ENCODE results near the gene OSMR.

OSMR gene

DNA sequence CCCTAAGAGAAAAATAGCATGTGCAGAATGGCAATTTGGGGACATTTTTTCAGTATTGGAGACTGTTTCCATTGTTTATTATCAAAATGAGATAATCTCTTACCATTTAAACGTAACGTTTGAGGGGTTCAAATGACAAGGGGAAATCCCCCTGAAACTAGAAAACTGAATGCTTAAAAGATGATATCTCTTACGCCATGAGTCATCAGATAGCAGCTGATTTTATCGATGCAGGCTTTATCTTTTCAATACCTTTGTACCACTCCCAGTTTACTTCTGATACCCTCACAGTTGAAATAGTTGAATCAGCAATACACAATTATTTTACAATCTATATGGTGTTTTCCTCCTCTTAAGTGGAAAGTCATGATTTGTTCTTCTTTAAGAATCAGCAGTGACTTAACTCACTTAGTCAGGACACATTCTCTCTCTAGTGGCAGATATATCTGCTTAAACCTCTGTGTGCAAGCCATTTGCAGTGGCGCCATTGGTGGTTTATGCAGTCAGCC lies 29.2 kb downstream of the OSMR start:
- DNase-seq = no peak

- no peak for DNase-seq
Observed at GRCh38 chr5:38878391-38879077, 32.7 kb downstream of the OSMR start.

DNA sequence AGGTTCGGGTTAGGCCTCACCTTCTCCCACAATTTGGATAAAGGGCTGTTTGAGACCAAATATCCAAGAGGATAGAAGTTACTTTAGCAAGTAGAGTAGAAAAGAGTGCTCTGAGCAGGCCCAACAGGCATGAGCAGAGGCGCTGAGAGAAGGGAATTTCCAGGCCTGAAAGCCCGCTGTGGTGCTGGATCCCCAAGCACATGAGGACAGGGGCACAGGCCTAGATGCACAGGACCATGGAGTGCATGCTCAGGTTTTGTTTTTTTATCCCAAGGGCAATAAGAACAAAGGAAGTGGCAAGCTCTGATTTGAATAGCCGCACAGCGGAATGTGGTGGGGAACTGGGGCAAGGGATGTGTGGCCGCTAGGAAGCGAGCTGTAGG lies 33.3 kb downstream of the OSMR start:
- DNase-seq = no peak

DNA sequence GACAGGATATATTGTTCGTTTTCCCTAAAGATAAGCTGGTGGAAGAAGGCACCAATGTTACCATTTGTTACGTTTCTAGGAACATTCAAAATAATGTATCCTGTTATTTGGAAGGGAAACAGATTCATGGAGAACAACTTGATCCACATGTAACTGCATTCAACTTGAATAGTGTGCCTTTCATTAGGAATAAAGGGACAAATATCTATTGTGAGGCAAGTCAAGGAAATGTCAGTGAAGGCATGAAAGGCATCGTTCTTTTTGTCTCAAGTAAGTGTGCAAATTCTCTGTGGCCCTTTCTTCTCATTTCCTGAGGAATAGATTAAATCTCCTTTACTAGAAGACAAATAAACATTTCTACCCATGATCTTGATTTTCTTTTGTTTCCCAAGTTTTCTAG lies 38.0 kb downstream of the OSMR start:
- no peak for DNase-seq

DNA sequence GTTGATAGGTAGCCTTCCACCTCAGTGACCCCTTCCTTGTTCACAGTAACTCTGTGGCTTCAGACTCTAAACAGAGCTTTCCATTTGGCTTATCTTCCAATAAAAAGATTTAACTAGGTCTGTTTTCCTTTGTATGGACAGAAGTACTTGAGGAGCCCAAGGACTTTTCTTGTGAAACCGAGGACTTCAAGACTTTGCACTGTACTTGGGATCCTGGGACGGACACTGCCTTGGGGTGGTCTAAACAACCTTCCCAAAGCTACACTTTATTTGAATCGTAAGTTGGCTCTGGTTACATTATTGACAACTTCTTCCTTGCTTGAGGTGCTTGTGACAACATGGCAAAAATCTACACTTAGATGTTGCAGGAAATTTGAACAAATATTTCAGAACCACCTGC lies 39.4 kb downstream of the OSMR start:
- no peak for DNase-seq

GRCh38 chr5:38888041-38888440 lies 42.2 kb downstream of the OSMR start:
- no peak for DNase-seq

DNA sequence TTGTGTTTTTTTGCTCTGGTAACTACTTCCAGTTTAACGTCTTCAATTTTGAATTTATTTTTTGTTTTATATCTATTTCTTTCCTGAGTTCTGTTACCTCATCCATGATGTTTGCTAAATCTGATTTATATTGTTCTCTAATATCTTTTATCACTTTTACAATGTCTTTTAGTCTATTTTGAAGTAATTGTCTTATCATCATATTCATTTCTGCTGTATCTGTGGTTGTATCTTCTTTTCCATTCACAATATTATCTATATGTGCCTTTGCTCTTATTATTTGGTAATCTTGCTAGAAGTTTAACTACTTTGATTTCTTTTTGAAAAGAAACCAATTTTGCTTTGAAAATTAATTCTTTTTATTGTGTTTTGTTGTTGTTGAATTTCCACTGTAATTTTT lies 43.6 kb downstream of the OSMR start:
- DNase-seq = no peak

DNA sequence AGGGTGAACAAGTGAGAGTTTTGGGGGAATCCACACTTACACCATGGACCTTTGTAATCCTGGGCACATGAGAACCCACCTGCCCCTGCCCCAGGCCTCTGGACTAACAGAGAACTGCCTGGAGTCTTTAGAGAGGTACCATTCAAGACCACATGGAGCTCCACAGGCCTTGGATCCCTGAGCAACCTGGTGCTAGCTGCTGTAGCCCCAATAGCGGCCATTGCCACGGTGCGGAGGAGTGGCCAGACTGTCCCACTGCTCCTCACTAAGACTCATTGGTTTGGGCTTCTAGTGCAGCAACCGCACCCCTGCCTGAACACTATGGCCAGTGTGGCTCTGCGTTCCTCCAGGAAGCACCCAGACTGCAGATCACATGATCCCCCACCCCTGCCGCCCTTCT lies 45.8 kb downstream of the OSMR start:
- no peak for DNase-seq

DNA sequence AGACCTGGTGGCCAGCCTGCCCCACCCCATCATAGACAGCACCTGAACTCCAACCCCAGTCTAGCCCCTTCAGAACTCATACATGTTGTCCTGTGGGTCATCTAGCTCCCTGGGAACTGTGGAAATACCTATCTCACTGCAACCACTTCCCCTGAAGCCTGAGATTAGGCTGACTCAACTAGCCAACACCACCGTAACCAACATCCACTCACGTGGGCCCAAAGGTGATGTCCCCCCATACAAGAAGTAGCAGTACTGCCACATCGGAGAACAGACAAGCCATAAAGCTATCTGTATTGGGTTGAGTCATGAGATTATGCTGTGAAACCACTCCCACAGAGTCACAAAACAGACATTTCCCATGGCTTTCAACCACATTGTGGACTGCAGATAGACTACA lies 46.6 kb downstream of the OSMR start:
- DNase-seq = no peak

DNA sequence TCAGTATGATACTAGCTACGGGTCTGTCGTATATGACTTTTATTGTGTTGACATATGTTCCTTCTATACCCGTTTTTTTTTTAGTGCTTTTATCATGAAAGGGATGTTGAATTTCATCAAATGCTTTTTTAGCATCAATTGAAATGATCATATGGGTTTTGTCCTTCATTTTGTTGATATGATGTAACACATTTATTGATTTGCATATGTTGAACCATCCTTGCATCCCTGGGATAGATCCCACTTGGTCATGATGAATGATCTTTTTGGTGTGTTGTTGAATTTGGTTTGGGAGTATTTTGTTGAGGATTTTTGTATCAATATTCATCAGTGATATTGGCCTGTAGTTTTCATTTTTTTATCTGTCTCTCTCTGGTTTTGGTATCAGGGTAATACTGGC lies 50.9 kb downstream of the OSMR start:
- DNase-seq = no peak

GRCh38 chr5:38899936-38900335 lies 54.1 kb downstream of the OSMR start:
- no peak for DNase-seq

GRCh38 chr5:38905516-38905915 lies 59.7 kb downstream of the OSMR start:
- DNase-seq = no peak

GRCh38 chr5:38906503-38906902 lies 60.7 kb downstream of the OSMR start:
- no peak for DNase-seq

DNA sequence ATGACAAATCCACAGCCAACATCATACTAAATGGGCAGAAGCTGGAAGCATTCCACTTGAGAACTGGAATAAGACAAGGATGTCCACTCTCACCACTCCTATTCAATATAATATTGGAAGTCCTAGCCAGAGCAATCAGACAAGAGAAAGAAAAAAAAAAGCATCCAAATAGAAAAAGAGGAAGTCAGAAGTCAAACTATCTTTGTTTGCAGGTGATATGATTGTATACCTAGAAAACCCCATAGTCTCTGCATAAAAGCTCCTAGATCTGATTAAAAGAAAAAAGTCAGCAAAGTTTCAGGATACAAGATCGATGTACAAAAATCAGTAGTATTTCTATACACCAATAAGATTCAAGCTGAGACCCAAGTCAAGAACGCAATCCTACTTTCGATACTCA lies 66.1 kb downstream of the OSMR start:
- no peak for DNase-seq

DNA sequence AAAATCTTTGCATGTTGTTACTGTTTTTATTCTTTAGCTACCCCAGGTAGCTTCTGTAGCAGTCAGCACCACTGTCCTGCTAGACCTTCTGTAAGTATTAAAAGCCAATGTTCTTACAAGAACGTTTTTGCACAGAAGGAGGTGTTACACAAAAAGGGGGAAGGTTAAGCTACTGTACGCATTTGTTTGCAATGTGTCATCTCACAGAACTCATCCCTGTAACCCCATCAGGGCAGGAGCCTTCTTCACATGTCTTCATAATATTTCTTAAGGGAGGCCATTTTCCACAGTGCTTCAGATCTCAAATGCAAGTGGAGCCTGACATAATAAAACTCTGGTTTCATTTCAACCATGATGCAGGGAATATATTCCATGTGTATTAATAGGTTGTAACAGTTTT lies 67.9 kb downstream of the OSMR start:
- DNase-seq = no peak

GRCh38 chr5:38916802-38917201 lies 71.0 kb downstream of the OSMR start:
- no peak for DNase-seq

- DNase-seq = peak; percentile 62
Observed at GRCh38 chr5:38921174-38921573, 75.4 kb downstream of the OSMR start.

DNA sequence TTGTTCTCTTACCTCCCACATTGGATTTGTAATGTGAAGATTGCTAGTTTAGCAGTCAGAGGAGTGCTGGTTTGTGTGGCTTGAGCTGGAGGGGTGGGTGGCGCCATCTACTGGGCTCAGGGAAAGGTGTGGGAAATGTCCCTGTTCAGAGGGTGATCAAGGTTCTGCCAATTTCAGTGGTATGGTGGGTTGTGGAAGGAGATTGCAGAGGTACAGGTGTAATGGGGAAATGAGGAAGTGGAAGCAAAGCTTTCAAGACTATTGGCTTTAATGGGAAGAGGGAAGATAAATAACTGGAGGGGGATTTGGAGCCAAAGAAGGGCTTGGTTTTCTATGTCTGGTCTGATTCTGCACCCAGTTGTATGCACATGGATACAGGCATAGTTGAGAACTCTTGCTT lies 76.4 kb downstream of the OSMR start:
- DNase-seq = peak; percentile 77

DNA sequence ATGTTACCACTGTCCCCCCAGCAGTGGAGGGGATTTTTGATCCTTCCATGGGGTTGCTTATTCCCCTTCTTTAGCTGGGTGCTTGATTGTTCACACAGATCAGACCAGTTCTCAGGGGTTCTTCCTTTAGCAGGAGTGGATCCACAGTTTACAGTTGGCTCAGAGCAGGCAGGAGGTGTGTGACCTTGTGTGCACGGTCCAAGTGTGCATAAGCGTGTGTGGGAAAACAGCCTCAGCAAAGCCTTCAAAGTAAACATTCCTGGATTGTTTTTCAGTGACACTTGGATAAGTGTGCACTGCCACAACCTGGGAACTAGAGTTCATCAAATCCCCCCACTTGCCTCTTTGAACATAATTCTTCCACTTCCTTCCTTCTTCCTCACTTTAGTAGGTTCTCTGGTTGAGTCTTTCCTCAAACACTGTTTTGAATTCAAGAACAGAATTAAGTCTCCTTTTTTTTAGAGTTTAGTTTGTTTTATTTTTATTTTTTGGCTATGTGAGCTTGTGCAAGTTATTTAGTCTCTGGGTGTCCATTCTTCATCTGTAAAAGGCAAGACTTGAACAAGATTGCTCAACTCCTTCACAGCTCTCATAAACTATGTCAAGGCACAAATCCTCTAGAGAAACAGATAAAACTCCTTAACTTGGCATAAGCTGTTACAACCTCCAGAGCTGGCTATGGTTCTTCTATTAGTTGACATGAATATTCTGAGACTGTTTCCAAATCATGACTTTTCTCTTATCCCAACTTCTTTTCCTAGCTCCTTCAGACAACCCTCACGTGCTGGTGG lies 78.0 kb downstream of the OSMR start:
- no peak for DNase-seq

GRCh38 chr5:38925154-38925925 lies 79.5 kb downstream of the OSMR start:
- peak; percentile 80 for DNase-seq

- no peak for DNase-seq
Observed at GRCh38 chr5:38926121-38926520, 80.3 kb downstream of the OSMR start.

- DNase-seq = no peak
Observed at GRCh38 chr5:38927470-38927869, 81.7 kb downstream of the OSMR start.

DNA sequence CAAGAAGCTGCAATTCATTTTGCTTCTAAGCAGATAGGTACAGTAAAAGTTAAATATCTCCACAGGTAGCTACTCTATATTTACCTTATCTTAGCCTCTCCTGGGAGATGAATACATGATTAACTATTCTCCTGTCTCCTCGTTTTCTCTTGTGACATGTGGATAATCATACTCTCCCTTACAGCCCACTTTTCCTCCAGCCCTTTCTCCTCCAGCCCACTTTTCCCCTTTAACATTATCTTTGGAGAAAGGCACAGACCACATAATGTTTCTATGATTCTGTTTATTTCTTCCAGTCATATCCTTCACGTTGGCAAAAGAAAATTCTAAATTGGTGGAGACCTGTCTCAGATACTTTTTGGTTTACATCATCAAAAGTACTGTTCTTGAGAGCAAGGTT lies 84.0 kb downstream of the OSMR start:
- no peak for DNase-seq

GRCh38 chr5:38931731-38932130 lies 85.9 kb downstream of the OSMR start:
- DNase-seq = no peak

All from islet precursor cell (in vitro differentiated cells).